Tibial nerve (tissue), 3 donors: ENCODE measurements around the gene ROBO1.

ENCODE experiments used
- POLR2A ChIP-seq, 2 donors: fragments of 450-650 bp; IDR thresholded peaks; one replicate each; pipeline ENCODE4 v1.6.1; 2017; ENCODE audit warnings: antibody characterized with exemption in 2 of 2, mild to moderate bottlenecking in 2 of 2, moderate library complexity in 2 of 2
- TF ChIP-seq, protein P1 (sequence below), 5 experiments: fragments of 200-600 bp in 3 of 5; fragments of 450-650 bp in 2 of 5; sonication (generic) in 3 of 5; IDR thresholded peaks; one replicate each; pipeline ENCODE4 v1.5.1; 2016 to 2019; ENCODE audit warnings: antibody characterized with exemption in 5 of 5, mild to moderate bottlenecking in 3 of 5, moderate library complexity in 2 of 5

- TF ChIP-seq, protein P1, sequence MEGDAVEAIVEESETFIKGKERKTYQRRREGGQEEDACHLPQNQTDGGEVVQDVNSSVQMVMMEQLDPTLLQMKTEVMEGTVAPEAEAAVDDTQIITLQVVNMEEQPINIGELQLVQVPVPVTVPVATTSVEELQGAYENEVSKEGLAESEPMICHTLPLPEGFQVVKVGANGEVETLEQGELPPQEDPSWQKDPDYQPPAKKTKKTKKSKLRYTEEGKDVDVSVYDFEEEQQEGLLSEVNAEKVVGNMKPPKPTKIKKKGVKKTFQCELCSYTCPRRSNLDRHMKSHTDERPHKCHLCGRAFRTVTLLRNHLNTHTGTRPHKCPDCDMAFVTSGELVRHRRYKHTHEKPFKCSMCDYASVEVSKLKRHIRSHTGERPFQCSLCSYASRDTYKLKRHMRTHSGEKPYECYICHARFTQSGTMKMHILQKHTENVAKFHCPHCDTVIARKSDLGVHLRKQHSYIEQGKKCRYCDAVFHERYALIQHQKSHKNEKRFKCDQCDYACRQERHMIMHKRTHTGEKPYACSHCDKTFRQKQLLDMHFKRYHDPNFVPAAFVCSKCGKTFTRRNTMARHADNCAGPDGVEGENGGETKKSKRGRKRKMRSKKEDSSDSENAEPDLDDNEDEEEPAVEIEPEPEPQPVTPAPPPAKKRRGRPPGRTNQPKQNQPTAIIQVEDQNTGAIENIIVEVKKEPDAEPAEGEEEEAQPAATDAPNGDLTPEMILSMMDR (IDR thresholded peaks at IDR 0.05), result no peak
- no peak for TF ChIP-seq POLR2A (IDR thresholded peaks at IDR 0.05)
Measured at GRCh38 chr3:78670746-78671145, 1097.1 kb downstream of the ROBO1 start.
